Measurements from ENCODE around the gene HEPACAM2.

The HEPACAM2 gene

GRCh38 chr7:93147363-93147762, 78.9 kb downstream of the HEPACAM2 start:
- no peak for DNase-seq

DNA sequence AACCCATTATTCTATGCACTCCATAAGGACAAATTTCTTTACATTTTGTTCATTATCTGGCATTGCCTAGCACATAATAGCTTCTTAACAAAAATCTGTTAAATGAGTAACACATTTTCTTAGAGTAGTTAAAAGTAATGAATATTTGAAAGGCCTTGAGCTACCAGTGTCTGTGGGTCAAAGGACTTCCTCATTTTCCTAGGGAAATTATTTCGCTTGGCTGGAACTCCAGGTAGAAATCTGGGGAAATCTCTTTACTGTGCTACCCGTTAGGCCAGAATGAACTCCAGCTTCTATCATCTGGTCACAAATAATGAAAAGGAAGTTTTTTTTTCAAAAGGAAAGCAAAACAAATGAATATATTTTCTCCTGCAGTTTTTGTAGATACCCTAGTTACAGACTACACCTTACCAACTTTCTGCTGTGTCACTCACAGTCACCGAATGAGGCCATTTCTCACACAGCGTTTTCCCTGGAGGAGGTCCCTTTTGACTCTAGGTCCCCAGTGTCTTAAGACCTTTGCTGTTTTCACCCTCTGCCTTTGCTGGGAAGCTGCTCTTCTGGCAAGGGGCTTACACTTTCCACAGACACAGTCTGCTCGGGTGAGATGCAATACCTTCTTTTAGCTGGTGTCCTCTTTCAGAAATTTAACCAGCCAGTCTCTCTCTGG, 79.7 kb downstream of the HEPACAM2 start:
- DNase-seq: no peak

GRCh38 chr7:93146036-93146435, 80.2 kb downstream of the HEPACAM2 start:
- DNase-seq: no peak

- DNase-seq: no peak
Observed at GRCh38 chr7:93145354-93145753, 80.9 kb downstream of the HEPACAM2 start.

DNA sequence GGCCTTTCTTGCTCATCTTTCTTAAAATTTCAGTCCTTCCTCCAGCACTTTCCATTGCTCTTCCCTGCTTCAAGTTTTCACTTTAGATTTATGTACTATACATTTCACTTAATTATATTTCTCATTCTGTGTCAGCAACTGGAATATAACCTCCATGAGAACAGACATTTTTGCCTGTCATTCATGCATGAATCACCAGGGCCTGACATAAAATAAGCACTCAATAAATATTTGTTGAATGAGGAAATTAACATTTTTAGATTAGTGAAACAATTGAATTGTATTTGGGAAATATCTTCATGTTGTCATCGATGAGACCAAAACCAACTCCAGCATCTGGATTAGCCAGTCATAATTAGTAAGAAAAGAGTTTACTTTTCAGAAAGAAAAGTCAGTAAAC, 84.1 kb downstream of the HEPACAM2 start:
- DNase-seq: no peak

GRCh38 chr7:93140582-93141191, 85.6 kb downstream of the HEPACAM2 start:
- DNase-seq: no peak

DNA sequence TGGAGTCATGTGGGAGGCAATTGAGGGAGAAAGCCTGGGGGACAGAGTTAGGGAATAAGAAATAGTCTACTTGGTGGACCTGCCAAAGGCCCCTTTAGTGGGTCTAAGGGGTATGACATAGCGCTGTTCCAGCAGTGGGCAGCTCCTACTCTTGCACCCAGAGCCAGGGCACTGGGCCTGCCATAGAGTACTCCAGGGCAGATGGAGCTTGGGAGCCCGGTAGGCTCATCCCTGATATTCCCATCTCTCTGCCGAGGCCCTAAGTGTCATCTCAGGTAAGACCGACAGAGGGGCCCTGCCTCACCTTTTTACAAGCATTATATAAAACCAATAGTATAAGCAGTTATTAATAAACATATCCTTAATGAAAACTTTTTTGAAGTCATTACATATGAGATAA, 87.7 kb downstream of the HEPACAM2 start:
- no peak for DNase-seq
